Colonic mucosa (tissue), 4 donors: ENCODE results near the gene MPG. TPM values are rescaled to one million over a fixed set of nuclear protein-coding genes. Genes with fewer than 3 reads are reported as not detected.

ENCODE experiments used
- DNase-seq: peaks from one replicate; pipeline ENCODE4 v3.0.0-alpha.2; 2020
- H3K27ac ChIP-seq: fragments of 200-600 bp; one replicate; pipeline ENCODE4 v1.8.0; 2021
- H3K27me3 ChIP-seq: fragments of 200-600 bp; one replicate; pipeline ENCODE4 v1.8.0; 2021
- H3K36me3 ChIP-seq: fragments of 200-600 bp; one replicate; pipeline ENCODE4 v1.8.0; 2021
- H3K4me1 ChIP-seq: fragments of 200-600 bp; one replicate; pipeline ENCODE4 v1.8.0; 2021; ENCODE audit warnings: mild to moderate bottlenecking
- H3K4me3 ChIP-seq: fragments of 200-600 bp; one replicate; pipeline ENCODE4 v1.8.0; 2021
- H3K9ac ChIP-seq, 2 donors: one replicate each; pipeline ENCODE4 v1.7.0; 2013; ENCODE audit warnings: control low read depth in 2 of 2, low read depth in 2 of 2, low read length in 2 of 2
- H3K9me3 ChIP-seq: fragments of 200-600 bp; one replicate; pipeline ENCODE4 v1.8.0; 2021
- intact Hi-C: fragments of 100-400 bp; cut with DNase I; formaldehyde crosslinking; loops from one replicate; pipeline ENCODE4 v1.14.1; 2022
- total RNA-seq, 2 donors: library from RNA; stranded (reverse); fragmentation: NEBNext Ultra II Directional in 1 of 2; extraction: Animal tissue kit (Norgen Biotek cat#: 25700) in 1 of 2; gene quantifications; one replicate each; pipeline ENCODE4 v1.2.1, GENCODE V29; 2021
- TF ChIP-seq, protein P1 (sequence below): fragments of 200-600 bp; IDR thresholded peaks from one replicate; pipeline ENCODE4 v1.8.0; 2022; ENCODE audit warnings: antibody characterized with exemption, mild to moderate bottlenecking
- donor health status: healthy.
- donor health status: DM: no; HTN: no; CAD: no.
- donor health status: DM: no; HTN: no; CAD: no.

MPG gene
- total RNA-seq, 2 donors from 2014 or later, result 39.3 to 42.1 TPM

DNA sequence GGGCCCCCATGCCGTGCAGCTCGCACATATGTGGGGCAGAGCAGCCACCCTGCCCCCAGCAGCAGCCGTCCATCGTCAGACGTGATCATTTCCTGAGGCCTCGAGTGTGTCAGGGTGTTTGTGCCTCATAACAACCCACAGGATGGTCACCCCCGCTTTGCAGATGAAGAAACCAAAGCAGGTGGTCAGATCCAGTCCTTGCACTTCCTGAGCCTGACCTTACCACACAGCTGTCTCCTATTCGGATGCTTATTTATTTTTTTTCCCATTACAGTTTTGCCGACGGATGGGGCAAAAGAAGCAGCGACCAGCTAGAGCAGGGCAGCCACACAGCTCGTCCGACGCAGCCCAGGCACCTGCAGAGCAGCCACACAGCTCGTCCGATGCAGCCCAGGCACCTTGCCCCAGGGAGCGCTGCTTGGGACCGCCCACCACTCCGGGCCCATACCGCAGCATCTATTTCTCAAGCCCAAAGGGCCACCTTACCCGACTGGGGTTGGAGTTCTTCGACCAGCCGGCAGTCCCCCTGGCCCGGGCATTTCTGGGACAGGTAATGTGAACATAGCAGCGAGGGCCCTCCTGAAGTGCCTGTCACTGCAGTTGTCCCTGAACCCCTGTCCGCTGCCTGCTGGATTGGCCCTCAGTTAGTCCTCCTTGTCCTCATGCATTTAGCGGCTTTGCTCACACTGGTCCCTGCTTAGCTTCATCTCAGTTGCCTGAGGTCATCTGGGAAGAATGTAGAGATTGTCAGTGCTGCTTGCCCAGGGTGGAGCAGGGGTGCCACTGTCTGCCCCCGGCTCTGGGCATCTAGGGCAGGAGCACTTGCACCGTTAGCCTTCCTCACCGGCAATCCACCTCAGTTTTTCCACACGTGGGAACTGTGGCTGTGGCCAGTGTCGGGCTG, 1.4 kb downstream of the MPG start:
- Histone ChIP-seq H3K4me1 (peaks cover 17% of the 10 kb centered on the region), H3K27ac (peak overlapping the region; percentile 96), H3K9ac (peak overlapping the region; percentile 47 to 99), H3K36me3 (no peaks in the 10 kb centered on the region), H3K27me3 (no peaks in the 10 kb centered on the region), H3K4me3 (no peak overlapping the region), H3K9me3 (no peaks in the 10 kb centered on the region)
- intact Hi-C loops, result no loop called here
- DNase-seq, result no peak
- TF ChIP-seq, protein P1, sequence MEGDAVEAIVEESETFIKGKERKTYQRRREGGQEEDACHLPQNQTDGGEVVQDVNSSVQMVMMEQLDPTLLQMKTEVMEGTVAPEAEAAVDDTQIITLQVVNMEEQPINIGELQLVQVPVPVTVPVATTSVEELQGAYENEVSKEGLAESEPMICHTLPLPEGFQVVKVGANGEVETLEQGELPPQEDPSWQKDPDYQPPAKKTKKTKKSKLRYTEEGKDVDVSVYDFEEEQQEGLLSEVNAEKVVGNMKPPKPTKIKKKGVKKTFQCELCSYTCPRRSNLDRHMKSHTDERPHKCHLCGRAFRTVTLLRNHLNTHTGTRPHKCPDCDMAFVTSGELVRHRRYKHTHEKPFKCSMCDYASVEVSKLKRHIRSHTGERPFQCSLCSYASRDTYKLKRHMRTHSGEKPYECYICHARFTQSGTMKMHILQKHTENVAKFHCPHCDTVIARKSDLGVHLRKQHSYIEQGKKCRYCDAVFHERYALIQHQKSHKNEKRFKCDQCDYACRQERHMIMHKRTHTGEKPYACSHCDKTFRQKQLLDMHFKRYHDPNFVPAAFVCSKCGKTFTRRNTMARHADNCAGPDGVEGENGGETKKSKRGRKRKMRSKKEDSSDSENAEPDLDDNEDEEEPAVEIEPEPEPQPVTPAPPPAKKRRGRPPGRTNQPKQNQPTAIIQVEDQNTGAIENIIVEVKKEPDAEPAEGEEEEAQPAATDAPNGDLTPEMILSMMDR, result no peak

- TF ChIP-seq, protein P1, result no peak
- no peaks in the 10 kb centered on the region for H3K36me3 ChIP-seq
- no peaks in the 10 kb centered on the region for H3K9me3 ChIP-seq
- H3K4me3 ChIP-seq, result no peak overlapping the region
- intact Hi-C loops, result no loop called here
- H3K9ac ChIP-seq, result no peak overlapping the region
- H3K27ac ChIP-seq, result no peak overlapping the region
- peaks cover 9% of the 10 kb centered on the region for H3K4me1 ChIP-seq
- H3K27me3 ChIP-seq, result no peaks in the 10 kb centered on the region
- DNase-seq, result no peak
These were observed 5.1 kb downstream of the MPG start for GRCh38 chr16:83060-83603.

- peak overlapping the region; percentile 60 for H3K27ac ChIP-seq
- intact Hi-C loops, result no loop called here
- TF ChIP-seq, protein P1, result no peak
- no peak overlapping the region for H3K4me3 ChIP-seq
- peak overlapping the region in 1 of 2 donors; percentile 26 for H3K9ac ChIP-seq
- H3K4me1 ChIP-seq, result peaks cover 9% of the 10 kb centered on the region
- no peaks in the 10 kb centered on the region for H3K9me3 ChIP-seq
- DNase-seq, result no peak
- H3K27me3 ChIP-seq, result no peaks in the 10 kb centered on the region
- H3K36me3 ChIP-seq, result no peaks in the 10 kb centered on the region
These were observed 6.0 kb downstream of the MPG start for GRCh38 chr16:83781-84615.

- no peaks in the 10 kb centered on the region for H3K27me3 ChIP-seq
- TF ChIP-seq, protein P1, result no peak
- H3K4me1 ChIP-seq, result peaks cover 9% of the 10 kb centered on the region
- peak overlapping the region; percentile 5 to 20 for H3K9ac ChIP-seq
- no peak overlapping the region for H3K4me3 ChIP-seq
- intact Hi-C loops, result no loop called here
- peak overlapping the region; percentile 60 for H3K27ac ChIP-seq
- DNase-seq, result peak; percentile 49
- H3K36me3 ChIP-seq, result peaks cover 6% of the 10 kb centered on the region
- no peaks in the 10 kb centered on the region for H3K9me3 ChIP-seq
These were observed 6.8 kb downstream of the MPG start for GRCh38 chr16:84718-85406.

DNA sequence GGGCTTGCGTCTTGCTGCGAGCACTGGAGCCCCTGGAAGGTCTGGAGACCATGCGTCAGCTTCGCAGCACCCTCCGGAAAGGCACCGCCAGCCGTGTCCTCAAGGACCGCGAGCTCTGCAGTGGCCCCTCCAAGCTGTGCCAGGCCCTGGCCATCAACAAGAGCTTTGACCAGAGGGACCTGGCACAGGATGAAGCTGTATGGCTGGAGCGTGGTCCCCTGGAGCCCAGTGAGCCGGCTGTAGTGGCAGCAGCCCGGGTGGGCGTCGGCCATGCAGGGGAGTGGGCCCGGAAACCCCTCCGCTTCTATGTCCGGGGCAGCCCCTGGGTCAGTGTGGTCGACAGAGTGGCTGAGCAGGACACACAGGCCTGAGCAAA, 7.4 kb downstream of the MPG start:
- Histone ChIP-seq H3K9ac (peak overlapping the region in 1 of 2 donors; percentile 5), H3K4me3 (no peak overlapping the region), H3K4me1 (peaks cover 9% of the 10 kb centered on the region), H3K36me3 (peaks cover 6% of the 10 kb centered on the region), H3K27me3 (no peaks in the 10 kb centered on the region), H3K9me3 (no peaks in the 10 kb centered on the region), H3K27ac (peak overlapping the region; percentile 60)
- TF ChIP-seq, protein P1, result no peak
- intact Hi-C loops, result no loop called here
- DNase-seq, result no peak
